CD4-positive, alpha-beta T cell treated with Interleukin-6 for 4 hours (primary cell): ENCODE data around the gene OR2K2.
"Not testable (repeated sequence)": the region's sequence is repeated elsewhere in the genome, so short reads cannot be mapped to it uniquely, and the experiment has no call there.

ENCODE experiments used
- DNase-seq: peaks from one replicate; pipeline ENCODE4 v3.0.0-alpha.2; 2020; ENCODE audit warnings: mixed read lengths

The OR2K2 gene, protein sequence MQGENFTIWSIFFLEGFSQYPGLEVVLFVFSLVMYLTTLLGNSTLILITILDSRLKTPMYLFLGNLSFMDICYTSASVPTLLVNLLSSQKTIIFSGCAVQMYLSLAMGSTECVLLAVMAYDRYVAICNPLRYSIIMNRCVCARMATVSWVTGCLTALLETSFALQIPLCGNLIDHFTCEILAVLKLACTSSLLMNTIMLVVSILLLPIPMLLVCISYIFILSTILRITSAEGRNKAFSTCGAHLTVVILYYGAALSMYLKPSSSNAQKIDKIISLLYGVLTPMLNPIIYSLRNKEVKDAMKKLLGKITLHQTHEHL

DNA sequence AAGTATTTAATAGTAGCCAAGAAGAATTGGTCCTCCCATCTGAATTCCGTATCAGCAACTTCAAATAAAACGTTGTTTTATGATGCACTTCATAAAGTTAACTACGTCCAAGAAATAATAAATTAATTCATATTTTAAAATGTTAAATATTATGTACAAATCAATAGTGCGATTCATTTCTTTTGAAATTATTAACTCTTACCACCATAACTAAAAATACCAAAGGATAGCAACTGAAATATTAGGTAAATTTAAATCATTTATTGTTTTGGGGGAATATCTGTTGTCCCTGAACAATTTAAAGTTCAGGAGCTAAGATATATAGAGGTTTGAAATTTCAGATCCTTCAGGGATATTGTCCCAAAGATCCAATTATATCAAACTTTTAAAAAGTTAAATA is at the start of gene OR2K2:
Gene OR2K2 (minus strand): TSS at position 101 of the 400 bp plus-strand sequence. CDS start 1,791 bp downstream, outside the sequence.
- DNase-seq, result no peak

DNA sequence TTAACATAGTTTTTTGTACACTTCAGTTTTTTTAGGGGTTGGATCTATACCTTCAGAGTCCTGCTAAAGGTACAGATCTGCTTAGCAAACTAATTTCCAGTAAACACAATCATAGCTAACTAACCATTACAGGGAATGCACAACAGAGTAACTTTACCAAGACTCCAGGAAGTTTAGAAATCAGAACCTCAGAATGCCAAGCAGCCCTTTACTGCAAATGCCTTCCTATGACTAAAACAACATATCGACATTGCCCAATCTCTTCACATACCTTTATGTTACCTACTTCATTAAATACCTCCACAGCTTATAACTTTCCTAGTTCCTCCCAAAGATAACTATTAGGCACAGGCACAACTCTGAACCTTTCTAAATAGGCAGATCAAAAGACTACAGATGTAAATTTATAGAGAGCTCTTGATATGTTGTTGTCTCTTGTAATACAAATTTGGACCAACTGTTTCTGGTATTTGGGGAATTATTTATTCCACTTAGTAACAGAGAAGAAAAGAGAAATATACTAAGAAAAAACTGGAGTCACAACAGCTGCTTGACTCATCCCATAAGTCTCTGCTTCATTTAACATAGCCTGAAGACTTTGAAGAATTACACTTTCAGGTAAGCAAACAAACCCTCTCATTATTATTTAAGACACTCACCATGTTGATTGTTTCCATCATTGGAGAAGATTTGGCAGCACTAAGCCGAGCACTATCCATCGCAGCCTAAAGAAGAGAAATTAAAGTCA is 46.0 kb upstream of the OR2K2 start:
- no peak for DNase-seq

DNA sequence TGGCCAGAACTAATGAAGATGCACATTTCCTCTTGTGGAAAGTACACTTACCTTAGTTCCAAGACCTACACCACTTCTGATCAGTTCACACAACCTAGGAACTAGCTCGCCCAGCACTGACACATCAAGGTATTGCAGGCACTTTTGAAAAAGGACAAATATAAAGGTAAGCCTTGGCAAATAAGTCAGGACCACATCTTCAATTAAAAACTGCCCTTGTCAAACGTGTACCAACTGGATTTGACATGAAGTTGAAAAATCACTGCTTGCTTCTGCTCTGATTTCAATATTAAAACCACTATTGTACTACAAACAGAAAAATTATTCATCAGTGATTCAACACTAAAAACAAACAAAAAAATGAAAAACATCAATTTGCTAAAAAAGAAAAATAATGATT is 45.0 kb upstream of the OR2K2 start:
- DNase-seq, result no peak

DNA sequence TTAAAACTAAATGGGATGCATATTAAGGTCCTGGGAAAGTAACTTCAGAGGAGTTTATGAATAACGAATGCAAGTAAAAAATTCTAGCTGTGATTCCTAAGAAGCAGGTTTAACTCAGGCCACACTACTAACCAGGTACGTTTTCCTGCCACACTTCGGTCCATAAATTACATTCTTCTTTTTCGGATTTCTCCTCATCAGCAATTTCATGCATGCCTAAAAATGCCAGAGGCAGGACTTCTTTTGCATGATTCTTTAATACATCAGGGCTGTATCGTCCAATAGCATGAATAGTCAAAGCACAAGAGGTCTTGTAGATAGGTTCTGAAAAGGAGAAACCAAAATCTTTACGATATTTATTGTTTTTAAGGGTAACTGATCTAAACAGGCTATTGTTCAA is 42.3 kb upstream of the OR2K2 start:
- no peak for DNase-seq

DNA sequence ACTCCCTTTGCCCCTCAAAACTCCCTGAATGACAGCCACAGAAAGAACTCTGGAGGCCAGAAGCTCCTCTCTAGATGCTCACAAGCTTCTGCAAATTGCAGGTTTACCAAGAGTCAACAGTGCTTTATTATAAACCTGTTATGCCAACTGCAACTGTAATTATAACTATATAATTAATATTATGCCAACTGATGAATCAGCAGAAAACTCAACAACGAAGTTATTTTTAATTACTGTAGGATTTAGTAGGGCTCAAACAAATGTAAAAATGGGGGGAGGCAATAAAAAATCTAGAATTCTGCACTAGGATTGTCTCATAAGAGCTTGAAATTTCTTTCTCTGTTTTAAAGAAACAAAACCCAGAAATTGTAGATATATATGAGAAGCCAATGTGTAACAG is 37.0 kb upstream of the OR2K2 start:
- DNase-seq, result no peak

DNA sequence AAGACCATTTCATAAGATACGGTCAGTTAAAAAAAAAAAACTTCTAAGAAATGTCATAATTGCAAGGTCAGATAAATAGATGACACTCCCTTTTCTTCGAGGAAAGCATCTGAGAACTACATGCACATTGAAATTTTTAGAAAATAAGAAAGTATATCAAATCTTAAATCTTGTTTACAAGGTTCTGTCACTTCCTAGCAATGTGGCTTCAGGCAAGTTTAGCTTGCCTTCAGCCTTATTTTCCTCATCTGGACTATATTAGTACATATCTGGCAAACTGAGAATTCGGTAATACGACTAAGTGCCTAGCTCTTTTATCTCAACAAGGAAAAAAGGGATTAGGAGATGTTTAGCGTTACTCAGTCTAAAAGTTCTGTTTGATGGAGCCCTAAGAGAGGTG is 32.5 kb upstream of the OR2K2 start:
- DNase-seq, result no peak

DNA sequence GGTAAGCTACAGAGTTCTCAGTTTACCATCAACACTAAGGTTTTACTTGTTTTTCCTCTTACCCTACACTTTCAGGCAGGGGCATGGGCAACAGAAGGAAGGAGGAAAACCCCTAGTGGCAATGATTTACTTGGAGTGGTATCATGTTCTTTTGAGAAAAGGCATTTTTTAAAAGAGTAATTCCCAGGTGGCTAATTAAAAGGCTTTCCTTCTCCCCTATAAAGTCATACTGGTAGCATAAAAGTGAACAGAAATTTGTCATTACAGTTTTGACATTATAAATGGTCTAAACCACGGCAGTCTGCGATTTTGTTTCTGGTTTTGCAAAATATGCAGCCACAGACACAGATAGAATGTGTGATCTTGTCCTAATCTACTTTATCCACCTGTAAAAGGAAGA is 30.9 kb upstream of the OR2K2 start:
- no peak for DNase-seq

DNA sequence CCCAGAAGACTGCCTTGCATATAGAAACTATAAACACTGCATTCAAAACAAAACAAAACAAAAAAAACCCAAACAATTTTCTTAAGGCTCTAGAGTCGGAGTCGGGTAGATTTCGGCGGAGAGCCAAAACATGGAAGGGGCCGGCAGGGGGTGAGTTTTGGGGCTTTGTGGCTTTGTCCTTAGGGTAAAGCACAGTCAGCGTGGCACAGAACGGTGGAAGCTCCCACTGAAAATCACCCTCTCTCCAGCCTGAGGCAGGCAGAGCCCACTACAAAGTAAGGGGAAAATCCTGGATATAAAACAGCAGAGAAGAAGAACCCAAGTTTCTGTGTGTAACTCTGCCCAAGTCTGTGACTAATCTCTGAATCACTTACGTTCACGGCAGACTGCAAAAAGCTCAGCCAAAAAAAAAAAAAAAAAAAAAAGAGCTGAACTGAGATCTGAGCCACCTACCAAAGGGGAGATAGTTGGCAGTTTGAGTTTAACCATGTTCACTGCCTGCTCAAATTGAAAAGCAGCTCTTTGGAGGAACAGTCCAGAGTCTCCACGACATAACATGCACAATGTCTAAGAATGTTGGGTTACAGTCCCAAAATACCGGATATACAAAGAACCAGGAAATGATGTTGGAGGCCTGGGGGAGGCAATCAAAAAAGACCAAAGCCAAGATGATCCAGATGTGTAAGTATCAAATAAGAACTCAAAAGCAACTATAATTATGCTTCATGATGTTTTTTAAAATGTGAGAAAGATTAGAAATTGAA is 26.6 kb upstream of the OR2K2 start:
- no peak for DNase-seq

DNA sequence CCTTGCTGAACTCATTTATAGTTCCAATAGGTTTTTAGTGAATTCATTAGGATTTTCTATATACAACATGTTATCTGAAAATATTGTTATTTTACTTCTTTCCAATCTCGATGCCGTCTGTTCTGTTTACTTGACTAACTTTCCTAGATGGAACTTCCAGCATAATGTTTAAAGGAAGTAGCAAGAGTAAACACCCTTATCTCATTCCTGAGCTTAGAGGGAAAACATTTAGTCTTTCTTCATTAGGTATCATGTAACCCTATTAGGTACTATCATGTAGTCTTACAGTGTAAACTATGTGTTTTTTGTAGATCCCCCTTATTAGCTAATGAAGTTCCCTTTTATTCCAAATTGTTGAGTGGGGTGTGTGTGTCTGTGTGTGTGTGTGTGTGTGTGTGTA is 22.5 kb upstream of the OR2K2 start:
- DNase-seq, result no peak

DNA sequence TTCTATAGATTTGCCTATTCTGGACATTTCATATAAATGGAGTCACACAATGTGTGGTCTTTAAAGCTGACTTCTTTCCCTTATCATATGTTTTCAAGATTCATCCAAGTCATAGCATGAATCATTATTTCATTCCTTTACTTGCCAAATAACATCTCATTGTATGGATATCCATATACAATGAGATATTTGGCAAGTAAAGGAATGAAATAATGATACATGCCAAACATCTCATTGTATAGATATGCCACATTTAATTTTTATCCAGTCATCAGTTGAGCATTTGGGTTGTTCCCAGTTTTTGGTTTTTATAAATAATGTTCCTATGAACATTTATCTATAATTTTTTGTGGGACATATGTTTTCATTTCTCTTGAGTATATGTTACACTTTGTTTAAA is 20.5 kb upstream of the OR2K2 start:
- DNase-seq, result no peak

DNA sequence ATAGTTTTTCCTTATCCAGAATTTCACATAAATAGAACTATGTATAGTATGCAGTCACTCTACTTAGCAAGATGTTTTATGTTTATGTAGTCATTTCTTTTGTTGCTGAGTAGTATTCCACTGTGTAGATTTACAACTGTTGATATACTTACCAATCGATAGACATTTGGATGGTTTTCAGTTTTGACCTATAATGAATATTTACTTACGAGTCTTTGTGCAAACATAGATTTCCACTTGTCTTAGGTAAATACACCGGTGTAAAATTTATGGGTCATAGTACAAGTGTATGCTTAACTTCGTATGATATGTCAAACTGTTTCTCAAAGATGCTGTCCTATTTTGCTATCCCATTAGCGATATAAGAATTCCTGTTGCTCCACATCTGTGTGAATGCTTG is 19.7 kb upstream of the OR2K2 start:
- DNase-seq, result no peak

DNA sequence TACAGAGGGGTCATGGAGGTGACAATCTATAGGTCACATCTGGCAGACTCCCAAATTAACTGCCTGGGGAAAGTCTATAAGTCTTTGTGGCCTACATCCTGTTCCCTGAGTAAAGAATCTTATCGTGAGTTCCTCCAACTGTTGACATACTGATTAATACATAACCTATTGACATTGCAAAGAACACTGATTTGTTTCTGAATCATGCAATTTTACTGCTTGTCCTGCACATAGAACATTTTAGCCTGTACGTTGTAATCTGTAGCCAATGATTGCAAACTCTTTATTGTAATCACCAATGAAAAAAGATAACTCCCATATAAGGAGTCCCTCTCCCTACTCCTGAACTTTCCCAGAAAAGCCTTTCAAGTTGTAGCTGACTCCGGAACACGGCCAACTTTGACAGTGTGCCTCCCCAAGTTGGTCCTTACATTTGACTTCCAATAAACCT is 18.8 kb upstream of the OR2K2 start:
- no peak for DNase-seq

DNA sequence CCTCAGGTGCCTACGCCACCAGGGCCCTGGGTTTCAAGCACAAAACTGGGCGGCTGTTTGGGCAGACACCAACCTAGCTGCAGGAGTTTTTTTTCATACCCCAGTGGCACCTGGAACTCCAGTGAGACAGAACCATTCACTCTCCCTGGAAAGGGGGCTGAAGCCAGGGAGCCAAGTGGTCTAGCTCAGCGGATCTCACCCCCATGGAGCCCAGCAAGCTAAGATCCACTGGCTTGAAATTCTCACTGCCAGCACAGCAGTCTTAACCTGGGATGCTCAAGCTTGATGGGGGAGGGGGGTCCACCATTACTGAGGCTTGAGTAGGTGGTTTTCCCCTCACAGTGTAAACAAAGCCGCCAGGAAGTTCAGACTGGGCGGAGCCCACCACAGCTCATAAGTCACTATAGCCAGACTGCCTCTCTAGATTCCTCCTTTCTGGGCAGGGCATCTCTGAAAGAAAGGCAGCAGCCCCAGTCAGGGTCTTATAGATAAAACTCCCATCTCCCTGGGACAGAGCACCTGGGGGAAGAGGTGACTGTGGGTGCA is 4.4 kb upstream of the OR2K2 start:
- not testable (repeated sequence) for DNase-seq

DNA sequence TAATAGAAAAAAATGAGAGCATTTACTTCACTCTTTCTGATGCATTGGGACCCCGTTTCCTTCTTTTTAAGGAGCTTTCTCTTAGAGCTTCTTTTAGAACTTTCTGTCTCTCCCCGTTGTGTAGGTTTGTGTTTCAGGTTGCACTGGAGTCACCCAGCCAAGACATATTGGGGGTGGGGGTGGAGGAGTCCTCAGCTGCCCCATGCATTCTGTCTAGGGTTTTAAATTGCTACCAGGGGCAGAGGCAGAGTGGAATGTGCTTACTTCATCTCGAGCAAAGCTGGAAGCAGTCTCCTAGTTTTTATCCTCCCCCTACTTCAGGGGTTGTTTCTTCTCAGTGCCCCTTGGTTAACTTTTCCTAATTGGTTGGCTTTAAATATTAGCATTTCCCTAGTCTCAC is 9.4 kb downstream of the OR2K2 start:
- no peak for DNase-seq

DNA sequence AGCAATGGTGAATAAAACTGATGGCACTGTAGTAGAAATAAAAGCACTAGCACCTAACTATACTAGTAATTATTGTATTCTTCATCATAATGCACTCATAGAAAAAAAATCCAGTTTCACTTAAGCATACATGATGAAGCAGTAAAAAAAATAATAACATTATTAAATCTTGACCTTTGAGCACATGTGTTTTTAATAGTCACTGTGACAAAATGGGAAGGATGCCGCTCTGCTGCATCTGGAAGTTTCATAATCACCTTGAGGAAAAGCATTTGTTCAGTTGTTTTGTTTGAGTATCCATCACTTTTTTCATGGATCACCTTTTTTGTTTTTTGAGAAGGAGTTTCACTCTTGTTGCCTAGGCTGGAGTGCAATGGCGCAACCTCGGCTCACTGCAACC is 13.2 kb downstream of the OR2K2 start:
- no peak for DNase-seq

DNA sequence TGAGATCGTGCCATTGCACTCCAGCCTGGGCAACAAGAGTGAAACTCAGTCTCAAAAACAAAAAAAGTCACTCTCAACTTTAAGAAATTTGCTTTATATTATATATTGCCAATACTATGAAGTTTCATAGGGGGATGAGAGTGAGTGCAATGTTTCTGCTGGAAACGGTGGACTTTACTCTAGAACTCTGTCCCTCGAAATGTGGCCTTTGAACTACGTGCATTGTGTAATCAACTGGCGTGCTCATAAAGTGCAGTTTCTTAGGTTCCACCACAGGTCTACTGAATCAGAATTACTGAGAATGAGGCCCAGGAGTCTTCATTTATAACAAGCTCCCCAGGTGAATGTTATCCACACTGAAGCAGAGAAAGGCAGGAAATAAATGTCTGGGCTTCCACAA is 24.1 kb downstream of the OR2K2 start:
- no peak for DNase-seq

DNA sequence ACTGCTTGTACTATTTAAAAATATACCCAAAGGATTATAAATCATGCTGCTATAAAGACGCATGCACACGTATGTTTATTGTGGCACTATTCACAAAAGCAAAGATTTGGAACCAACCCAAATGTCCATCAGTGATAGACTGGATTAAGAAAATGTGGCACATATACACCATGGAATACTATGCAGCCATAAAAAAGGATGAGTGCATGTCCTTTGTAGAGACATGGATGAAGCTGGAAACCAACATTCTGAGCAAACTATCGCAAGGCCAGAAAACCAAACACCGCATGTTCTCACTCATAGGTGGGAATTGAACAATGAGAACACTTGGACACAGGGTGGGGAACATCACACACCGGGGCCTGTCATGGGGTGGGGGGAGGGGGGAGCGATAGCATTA is 26.0 kb downstream of the OR2K2 start:
- DNase-seq, result not testable (repeated sequence)

DNA sequence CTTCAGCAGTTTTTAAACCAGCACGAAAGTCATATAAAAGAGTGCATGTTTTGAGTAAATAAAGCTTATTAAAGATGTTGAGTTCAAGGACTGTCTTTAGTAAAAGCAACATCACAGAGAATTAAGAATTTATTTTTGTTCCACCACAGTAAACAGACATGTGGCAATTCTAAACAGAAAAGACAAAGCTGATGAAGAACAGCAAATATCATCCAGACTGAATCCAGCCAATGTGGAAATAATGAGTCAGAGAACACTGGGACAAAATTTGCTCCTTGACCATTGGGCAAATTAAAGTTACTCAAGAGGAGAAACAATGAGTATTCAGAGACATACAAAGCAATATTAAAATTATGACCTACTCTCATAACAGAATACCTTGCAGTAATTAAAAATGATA is 28.8 kb downstream of the OR2K2 start:
- no peak for DNase-seq

DNA sequence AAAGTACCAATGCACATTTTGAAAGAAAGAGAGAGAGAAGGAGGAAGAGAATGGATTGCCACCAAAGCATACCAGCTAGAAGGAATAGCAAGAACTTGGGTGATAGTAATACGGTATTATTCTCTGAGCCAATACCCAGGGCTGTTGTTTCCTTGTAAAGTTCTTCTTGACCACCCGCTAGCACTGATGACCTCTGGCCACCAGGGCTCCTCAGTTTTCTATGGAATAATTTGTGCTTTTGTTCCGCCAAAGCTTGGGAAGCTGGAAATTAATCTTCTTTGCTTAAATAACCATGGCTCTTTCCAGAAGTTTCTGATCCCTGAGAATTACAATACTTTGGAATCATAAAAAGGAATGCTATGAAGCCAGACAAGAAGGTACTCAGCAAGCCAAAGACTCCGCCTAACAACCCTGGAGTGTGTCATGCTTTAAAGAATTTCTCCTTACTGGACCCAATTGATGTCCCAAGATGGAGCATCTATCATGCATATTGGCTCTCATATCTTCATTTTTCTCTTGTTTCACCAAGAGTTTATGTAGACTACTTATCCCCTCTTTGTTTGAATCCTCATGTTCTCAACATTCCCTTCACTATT is 29.8 kb downstream of the OR2K2 start:
- no peak for DNase-seq

DNA sequence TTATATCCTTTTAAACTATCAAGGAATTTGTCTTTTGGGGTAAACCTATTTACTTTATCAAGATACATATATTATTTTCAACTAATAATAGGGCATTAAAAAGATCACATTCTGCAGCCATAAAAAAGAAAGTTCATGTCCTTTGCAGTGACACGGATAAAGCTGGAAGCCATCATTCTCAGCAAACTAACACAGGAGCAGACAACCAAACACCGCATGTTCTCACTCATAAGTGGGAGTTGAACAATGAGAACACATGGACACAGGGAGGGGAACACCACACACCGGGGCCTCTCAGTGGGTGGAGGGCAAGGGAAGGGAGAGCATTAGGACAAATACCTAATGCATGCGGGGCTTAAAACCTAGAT is 30.4 kb downstream of the OR2K2 start:
- DNase-seq, result not testable (repeated sequence)

DNA sequence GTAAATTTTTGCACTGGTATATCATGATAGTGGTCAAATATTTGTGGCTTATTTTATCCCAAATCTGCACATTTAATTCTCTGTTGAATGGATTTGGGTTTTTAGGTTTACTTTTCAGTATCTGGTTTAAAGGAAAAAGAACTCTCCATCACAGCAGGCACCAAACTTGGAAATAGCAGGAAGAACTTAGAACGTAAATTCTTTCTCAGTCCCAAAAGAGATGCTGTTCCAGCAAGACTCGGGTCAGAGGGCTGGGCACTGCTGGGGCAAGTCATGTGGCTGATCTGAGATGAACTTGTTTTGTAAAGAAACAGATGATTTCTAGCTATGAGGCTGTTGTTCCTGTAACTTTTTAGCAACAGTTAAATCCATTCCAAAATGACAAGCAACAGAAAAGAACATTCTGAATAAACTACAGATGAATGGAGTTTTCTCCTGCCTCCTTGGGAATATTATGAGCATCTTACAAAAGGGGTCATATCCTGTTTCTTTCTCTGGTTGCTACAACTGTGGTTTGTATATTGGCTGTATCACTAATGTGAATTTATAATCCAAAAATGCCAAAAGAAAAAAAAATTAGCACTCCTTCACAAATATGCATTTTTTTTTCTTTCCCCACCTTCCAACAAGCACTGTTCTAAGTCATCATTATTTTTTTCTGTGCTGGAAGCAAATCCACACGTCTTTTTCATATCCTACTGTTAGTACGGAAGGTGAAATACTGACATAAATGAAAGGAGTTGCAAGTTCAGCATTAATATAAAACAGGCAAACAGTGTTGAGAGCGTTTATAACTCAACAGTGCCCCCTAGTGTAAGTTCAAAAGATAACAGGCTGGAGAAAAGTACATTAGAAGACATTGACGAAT is 31.1 kb downstream of the OR2K2 start:
- DNase-seq, result no peak

DNA sequence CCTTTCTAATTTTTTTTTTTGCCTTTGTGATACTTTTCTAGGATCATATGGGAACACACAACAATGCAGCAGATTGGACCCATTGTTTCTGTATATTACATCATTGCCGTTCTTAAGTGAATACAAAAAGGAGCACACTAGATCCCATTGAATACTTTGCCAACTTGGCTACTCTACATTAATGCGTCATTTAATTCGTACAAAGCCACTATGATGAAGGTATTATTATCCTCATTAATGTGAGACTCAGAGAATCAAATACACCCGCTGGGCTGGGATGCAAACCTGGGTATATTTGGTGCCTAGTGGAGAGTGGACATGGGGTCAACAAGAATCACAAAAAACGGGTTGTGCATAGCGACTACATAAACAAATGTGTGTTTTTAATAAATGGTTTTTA is 31.9 kb downstream of the OR2K2 start:
- no peak for DNase-seq
